GM18498 (cell line): Measurements from ENCODE around the gene CHGA.

Source experiments
- ATAC-seq: cut with Tn5 transposase; IDR thresholded peaks from one replicate; pipeline ENCODE4 v1.9.1; 2021; ENCODE audit warnings: mild to moderate bottlenecking, moderate library complexity; ENCODE audit not compliant: unreplicated experiment

Gene CHGA, protein sequence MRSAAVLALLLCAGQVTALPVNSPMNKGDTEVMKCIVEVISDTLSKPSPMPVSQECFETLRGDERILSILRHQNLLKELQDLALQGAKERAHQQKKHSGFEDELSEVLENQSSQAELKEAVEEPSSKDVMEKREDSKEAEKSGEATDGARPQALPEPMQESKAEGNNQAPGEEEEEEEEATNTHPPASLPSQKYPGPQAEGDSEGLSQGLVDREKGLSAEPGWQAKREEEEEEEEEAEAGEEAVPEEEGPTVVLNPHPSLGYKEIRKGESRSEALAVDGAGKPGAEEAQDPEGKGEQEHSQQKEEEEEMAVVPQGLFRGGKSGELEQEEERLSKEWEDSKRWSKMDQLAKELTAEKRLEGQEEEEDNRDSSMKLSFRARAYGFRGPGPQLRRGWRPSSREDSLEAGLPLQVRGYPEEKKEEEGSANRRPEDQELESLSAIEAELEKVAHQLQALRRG

DNA sequence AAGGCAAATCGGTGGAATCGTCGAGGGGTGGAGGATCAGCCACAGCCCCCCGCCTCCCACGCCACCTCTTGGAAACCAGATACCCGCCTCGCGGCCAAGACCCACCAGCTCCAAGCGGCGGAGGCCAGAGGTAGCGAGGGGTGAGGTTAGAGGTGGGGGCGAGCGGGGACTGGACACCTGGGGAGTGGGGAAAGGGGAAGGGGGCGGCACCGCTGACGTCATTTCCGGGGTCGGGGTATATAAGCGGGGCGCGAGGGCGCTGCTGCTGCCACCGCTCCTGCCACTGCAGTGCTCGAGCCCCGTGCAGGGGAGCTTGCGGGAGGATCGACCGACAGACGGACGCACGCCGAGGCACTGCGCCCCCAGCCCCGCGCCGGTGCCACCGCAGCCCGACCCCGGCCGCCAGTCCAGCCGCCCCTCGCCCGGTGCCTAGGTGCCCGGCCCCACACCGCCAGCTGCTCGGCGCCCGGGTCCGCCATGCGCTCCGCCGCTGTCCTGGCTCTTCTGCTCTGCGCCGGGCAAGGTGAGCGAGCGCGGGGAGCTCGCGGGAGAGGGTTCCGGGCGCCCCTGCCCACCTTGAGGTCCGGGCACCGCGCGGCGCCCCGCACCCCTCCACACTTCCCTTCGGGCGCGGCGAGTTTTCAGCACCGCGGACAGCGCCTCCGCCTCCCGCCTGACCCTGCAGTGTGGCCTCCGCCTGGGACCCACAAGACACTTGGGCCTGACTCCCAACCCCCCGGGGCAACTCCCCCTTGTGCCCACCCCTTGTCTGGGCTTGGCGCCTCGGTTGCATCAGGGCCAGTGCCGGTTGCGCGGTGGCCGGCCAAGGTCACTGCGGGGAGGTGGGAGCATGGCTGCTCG lies at the start of gene CHGA:
TSS of gene CHGA (plus strand) at position 268 of the 861 bp plus-strand sequence. CDS start at position 478, 210 bp downstream.
- no peak for ATAC-seq

DNA sequence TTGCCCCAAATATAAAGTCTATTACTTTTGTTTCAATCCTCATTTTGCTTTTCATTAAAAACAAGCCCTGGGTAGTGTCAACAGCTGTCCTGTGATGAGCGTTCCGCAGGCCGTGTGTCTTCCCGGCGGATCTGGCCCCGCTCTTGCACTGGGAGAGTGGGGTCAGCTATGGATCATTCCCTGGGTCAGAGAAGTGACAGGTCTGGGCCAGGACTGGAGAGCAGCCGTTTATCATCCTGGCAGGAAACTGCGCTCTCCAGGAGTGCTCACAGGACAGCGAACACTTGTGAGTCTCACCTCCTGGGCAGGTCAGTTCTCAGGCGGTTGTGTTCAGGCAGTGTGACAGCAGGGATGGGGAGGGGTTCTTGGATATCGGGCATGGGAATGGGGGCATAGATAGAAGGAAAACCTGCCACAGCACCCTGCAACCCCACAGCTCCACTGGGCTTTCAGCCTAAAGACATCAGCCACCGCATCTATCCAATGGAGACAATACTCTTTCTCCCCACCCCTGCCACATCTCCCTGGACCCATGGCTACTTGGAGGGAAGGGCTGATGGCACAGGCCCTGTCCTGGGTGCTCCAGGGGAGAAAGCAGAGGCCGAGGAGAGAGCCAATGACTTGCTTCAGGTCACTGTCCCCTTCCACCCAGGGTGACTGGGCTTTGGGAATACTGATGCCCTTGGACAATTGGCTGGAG lies 47.8 kb upstream of the CHGA start:
- no peak for ATAC-seq

DNA sequence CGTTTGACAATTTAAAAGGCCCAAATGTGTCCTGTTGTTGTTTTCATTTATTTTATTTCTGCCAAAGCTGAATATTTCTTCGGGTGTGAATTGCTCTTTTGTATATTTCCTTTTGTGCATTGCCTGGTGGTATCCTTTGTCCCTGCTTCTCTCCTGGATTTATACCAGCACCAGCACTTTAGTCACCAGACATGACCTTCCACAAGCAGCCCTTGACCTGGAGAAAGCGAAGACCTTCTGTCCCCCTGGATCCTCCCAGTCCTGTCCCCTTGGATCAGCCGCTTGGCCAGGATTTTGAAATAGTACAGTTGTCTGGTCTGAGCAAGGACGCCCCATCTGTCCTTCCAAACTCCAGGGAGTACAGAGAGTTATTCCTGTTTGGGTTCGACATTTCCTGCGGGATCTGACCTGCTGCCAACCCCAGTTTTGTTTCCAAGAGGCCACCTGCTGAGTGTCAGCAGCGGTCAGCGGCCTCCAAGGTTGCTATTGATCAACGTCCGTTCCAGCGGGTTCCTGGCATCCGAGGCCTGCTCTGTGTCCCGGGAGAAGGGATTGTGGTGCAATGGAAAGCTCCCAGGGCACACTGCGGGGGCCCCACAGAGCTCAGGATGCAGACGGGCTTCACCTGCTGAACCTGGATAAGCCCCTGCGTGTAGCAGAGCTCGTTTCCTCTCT lies 45.1 kb upstream of the CHGA start:
- no peak for ATAC-seq

DNA sequence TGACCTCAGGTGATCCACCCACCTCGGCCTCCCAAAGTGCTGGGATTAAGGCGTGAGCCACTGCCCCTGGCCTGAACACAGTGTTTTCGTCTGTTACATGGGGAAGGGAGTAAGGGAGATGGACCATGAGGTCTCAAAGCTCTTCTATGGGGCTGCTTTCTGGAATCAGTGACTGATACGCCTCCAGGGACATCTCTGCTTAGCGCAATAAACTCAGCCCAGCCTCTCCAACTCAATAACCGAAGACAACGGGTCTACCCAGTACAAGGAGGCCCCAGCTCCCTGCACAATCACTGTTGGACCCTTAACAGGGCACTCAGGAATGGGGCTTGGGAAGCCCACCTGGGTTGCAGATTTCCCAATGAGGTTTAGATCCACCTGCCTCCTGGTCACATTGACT lies 42.6 kb upstream of the CHGA start:
- ATAC-seq: no peak

DNA sequence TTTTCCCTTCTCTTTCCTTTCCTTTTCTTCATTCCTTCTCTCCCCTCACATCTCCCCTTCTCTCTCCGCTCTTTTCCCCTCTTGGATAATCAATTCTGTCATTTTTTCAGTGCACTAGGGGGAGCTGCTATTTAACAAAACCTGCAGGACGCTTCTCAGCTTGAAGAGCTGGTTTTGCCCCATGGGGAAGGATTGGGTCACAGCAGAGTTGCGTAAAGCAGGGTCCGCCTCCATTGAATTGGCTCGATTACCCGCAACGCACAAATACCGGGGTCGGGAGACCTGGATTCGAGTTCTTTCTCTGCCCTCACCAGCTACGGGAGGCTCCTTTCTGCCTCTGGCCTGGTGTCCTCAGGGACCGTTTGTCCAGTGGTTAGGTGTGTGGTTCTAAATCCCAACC lies 42.1 kb upstream of the CHGA start:
- no peak for ATAC-seq

DNA sequence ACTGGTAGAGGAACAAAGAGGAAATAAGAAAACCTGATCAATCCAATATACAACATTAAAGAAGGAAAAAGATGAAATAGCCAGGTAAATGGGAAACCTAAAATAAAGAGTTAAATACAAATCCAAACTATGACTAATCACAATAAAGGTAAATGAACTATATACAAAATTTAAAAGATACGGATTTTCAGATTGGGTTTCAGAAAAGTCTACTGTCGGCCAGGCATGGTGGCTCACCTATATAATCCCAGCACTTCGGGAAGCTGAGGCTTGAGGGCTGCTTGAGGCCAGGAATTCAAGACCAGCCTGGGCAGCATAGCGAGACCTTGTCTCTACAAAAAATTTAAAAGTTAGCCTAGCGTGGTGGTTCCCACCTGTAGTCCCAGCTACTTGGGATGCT lies 39.9 kb upstream of the CHGA start:
- no peak for ATAC-seq

DNA sequence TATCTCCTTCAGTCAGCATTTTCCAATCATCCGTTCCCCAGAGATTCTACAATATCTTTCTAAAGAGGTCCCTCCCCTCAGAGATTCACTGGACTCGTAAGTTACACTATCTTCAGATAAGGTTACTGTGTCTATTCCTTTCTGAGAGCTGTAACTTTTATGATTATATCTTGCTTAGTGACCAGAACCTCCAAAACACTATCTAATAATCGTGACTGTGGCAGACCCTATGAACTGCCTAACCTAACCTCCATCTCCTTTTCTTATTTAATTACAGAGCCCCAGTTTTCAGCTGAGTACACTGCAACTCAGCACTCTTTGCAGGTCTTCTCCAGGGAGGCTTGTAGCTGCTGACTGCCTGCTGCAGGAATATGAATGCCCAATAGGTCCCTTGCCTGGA lies 38.5 kb upstream of the CHGA start:
- ATAC-seq: no peak

DNA sequence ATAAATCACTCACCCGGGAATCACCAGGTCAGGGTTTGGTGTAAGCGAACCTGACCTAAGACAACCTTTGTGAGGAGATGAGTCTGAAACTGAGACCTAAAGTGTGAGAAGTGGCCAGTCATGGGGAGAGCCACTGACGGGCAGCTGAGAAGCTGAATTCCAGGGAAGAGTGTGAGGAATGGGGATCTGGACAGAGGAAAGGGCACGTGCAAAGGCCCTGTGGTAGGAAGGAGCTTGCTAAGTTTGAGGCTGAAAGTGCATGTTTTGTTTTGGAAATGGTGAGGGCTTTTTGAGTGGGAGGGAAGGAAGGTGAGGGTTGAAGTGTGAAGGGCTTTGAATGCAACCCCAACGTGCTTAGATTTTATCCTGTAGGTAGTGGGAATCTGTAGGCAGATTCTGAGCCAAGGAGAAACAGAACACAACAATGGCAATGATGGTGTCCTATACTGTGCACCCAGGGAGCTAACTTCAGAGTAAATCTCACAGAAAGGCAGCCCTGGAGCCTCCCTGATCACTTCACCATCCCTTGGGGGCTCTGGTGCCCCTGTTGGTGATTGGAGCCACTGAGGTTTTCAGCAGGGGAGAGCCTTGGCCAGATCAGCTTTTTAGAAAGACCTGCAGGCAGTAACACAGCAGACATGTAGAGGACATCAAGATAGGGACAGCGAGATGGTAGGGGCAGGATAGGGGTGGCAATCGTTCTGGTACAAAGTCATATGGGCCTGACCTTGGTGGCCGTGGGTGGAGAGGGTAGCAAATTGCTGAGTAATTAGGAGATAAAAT lies 37.5 kb upstream of the CHGA start:
- ATAC-seq: no peak

DNA sequence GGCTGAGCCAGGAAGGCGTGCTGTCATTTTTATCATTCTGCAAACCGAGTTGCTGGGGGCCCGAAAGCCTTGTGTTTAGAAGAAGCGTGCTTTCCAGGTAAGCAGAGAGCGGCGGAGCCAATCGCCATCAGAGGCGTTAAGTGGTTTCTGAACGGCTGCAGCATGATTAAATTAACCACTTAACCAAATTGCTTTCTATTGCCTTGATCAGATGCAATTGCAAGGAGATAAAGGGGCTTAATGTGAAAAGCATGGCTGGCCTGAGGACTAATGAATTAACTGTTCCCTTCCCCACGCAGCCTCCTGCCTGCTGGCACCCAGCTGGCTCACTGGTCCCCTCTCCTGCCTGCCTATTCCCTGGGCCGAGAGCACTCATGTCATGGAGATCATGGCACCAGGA lies 36.6 kb upstream of the CHGA start:
- no peak for ATAC-seq

DNA sequence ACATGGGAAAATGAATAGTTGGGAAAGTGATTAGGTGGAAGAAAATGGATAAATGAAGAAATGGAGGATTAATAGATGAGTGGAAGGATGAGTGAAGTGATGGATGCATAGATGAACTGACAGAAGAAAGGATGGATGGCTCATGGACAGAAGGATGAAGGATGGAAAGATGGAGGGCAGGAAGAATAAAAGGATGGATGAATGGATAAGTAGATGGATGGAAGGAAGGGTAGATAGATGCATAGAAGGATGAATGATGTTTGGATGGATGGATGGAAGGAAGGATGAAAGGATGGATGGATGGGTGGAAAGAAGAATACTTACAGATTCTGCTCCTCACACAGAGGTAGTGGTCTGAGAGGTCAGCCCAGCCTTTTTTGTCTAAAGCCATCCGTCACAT lies 35.8 kb upstream of the CHGA start:
- ATAC-seq: no peak

DNA sequence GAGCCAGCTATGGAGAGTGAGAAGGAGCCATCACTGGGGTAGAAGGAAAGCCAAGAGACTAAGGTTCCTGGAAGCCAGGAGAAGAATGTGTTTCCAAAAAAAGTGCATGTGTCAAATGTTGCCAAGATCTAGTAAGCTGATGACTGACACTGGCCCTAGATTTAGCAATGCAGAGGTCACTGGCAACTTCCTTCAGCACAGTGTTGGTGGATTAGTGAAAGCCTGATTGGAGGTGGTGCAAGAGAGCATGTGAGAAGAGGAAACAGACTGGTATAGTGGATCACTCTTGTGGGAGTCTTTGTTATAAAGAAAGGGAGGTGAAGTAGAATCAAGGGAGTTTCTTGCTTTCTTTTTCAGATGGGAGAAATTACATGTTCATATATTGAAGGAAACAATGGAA lies 34.1 kb upstream of the CHGA start:
- ATAC-seq: no peak

DNA sequence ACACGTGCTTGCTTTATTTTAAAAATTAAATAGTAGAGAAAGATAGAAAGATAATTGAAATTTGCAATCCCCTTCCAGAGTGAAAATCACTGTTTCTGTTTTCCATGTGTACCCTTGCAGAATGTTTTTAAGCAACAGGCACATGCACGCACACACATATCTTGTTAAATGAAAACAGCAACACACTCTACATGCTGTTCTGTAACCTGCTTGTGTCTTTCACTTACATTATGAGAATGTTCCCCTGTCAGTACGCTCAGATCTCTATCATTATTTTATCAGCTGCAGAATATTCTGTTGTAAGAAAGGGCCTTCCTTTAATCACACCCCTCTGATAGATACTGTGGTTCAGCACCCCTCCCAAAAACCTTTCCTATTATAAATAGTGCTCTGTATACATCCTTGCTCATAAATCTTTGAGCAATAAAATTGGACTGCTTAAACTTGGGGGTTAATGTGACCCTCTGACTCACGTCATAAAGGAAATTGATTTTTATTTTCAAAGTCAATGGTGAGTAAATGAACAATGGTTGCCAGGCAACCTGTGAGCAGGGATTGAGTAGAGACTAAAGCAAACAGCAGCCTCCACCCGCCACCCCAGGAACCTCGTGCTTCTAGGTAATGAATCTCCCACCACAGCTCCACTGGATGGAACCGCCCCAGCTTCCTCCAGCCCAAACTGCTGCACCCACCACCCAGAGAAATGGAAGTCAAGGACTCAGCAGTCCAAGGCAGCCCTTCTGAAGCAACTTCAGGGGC lies 31.9 kb upstream of the CHGA start:
- no peak for ATAC-seq

DNA sequence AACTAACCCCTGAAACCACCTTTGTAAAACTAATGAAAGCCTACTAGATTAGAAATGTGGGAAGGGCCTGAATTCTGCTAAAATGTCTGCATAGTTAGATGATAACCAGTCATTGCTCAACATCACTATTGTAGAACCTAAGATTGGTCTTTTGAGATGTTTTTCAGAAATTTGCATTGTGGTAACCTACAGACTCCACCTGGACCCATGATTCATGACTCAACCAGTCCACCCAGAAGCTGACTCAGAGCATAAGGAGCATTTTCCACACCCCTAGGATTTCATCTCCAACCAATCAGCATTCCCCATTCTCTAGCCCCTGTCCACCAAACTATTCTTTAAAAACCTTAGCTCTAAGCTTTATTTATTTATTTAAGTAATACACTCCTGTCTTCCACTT lies 30.4 kb upstream of the CHGA start:
- ATAC-seq: no peak

DNA sequence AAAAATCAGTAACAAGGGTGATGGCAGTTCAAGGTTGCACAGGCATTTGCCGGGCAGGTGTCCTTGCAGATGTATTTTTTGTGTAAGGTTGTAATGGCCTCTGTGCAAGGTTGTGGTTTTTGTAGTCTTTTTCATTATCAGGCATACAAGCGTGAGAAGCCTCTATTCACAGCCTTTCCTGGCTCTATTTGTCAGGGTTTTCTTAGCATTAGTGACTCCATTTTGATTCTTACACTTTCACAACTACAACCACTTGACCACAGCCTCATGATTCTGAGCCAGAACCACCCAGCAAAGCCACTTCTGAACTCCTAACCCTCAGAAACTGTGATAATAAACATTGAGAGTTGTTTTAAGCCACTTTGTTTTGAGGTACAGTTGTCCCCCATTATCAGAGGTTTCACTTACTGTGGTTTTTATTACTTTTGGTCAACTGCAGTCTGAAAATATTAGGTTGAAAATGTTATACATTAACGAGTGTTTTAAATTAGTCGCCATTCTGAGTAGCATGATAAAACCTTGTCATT lies 27.5 kb upstream of the CHGA start:
- no peak for ATAC-seq

DNA sequence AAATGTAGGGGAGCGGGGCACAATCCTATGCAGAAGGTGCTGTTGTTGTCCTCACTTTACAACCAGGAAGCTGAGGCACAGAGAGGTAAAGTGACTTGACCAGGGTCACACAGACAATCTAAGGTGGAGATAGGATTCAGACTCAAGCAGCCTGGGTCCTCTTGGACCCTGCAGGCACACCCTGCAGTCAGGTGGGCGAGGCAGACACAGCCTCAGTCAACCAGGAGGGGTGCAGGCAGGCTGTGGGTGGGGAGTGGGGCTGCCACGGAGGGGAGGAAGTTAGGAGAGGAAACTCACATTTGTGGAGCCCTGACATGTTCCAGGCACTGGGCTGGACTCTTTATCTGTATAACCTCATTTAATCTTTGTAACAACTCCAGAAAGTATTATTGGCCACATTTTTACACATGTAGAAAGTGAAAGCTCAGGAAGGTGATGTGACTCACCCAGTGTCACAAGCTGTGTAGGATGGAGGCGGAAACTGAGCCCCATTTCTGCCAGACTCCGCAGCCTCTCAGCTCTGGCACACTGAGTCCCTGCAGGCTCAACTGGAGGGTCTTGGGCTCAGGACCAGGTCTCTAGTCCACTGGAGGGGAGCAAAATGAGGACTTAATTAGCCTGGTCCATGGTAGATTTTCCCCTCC lies 24.9 kb upstream of the CHGA start:
- no peak for ATAC-seq

DNA sequence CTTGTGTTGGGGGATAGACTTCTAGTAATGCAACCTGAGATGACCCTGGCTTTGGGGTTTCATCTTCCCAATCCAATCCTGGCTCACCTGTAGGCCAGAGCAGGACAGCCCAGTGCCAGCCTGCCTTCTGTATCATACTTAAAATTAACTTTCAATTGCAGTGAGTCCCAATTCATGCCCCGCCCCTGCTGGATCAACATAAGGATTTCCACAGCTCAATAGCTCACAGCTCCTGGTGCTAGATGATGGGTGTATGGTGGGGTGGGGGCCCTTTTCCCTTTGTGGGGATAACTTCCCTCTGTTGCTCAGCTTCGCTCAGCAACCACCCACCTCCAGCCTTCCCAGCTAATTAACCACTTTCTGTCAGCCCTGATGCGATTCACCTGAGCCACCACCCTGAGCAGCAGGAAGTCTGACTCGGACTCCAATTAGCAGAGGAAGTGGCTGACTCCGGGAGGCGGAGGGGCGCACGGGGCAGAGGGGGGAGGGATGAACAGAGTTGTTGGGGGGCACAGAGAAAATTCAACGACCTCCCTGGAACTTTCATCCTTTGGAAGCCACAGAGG lies 24.3 kb upstream of the CHGA start:
- no peak for ATAC-seq

DNA sequence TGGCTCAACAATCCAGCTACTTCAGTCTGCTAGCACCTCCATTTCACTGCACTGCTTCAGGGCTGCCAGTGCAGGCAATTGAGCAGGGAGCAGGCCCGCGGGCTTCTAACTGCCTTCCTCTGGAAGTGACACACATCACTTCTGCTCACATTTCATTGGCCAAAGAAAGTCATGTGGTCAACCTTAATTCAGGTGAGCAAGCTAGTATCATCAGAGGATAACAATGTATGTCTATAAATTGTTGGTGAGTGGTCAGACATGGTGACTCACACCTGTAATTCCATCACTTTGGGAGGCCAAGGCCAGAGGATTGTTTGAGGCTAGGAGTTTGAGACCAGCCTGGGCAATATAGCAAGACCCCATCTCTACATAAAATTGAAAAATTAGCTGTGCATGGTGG lies 22.3 kb upstream of the CHGA start:
- ATAC-seq: no peak

DNA sequence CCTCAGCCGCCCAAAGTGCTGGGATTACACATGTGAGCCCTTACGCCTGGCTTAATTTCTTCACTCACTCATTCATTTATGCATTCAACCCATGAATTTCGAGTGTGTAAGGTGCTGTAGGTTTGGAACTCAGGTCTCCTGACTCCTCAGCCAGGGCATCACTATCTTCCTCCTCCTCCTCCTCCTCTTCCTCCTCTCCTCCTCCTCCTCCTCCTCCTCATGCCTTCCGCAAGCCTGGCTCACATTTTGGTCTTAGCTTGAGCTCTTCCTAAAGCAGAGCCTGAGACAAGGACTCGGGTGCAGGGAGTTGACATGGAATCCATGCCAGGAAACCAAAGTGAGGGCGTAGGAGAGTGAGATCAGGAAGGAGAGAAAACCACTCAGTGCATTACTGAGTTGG lies 20.8 kb upstream of the CHGA start:
- no peak for ATAC-seq
